Measurements from ENCODE around the gene PCED1B.

The PCED1B gene

DNA sequence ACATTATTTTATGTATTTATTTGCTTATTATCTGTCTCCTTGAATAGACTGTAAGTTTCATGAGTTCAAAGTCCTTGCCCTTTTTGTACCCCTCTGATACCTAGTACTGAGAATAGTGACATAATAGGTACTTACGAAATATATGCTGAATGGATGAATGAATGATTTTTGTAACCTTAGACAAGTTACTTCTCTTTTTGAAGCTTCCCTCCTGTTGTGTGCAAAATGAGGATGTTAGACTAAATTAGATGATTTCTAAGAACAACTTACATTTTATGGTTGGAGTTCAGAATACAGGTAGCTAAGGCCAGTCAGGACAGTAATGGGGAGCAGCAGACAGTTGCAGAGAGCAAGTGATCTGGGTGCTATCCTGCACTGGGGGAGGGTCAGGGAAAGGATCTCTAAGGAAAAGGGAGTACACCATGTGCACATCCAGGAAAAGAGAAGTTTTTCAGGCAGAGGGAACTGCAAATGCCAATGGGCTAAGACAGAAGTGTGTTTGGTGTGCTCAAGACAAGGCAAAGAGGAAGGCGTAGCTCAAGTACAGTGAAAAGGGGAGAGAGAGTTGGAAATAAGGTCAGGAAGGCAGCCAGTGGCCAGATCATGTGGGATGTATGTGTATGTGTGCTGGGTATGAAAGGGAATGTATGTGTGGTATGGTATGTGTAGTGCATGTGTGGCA lies 59.7 kb downstream of the PCED1B start:
- no peaks in the 10 kb centered on the region for H3F3A ChIP-seq (ENCODE audit: insufficient read depth)
- no peak for TF ChIP-seq EZH2phosphoT487 (conservative IDR thresholded peaks at IDR 0.05; ENCODE audit: low read length)
- TF ChIP-seq, protein P1, sequence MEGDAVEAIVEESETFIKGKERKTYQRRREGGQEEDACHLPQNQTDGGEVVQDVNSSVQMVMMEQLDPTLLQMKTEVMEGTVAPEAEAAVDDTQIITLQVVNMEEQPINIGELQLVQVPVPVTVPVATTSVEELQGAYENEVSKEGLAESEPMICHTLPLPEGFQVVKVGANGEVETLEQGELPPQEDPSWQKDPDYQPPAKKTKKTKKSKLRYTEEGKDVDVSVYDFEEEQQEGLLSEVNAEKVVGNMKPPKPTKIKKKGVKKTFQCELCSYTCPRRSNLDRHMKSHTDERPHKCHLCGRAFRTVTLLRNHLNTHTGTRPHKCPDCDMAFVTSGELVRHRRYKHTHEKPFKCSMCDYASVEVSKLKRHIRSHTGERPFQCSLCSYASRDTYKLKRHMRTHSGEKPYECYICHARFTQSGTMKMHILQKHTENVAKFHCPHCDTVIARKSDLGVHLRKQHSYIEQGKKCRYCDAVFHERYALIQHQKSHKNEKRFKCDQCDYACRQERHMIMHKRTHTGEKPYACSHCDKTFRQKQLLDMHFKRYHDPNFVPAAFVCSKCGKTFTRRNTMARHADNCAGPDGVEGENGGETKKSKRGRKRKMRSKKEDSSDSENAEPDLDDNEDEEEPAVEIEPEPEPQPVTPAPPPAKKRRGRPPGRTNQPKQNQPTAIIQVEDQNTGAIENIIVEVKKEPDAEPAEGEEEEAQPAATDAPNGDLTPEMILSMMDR (IDR thresholded peaks at IDR 0.05; ENCODE audit: insufficient read depth, low read length, poor library complexity, severe bottlenecking) = no peak
- no peak overlapping the region for H3K4me2 ChIP-seq (ENCODE audit: low read depth, low read length, poor library complexity, severe bottlenecking)
- H3K4me3 ChIP-seq (ENCODE audit: insufficient read depth, low read length, poor library complexity, severe bottlenecking) = no peak overlapping the region
- no peaks in the 10 kb centered on the region for H3K9me2 ChIP-seq (replicated peaks; ENCODE audit: insufficient read depth, low read length)
- H3K79me2 ChIP-seq (ENCODE audit: insufficient read depth, low read length) = no peaks in the 10 kb centered on the region
- H4K20me1 ChIP-seq (ENCODE audit: low read depth, low read length) = no peaks in the 10 kb centered on the region
- 0 out of 2 replicates have a peak, but pooled peaks cover 6% of the 10 kb centered on the region for H3K36me3 ChIP-seq (ENCODE audit: low read length)
- no peak overlapping the region for H2AFZ ChIP-seq (ENCODE audit: low read depth, low read length, severe bottlenecking)
- H3K27me3 ChIP-seq (ENCODE audit: low read length) = no peaks in the 10 kb centered on the region
- no peak overlapping the region for H3K9ac ChIP-seq (ENCODE audit: low read length)
- no peak overlapping the region for H3K27ac ChIP-seq (ENCODE audit: low read depth, low read length)
- H3K9me3 ChIP-seq (ENCODE audit: insufficient read depth, low read length) = 0 out of 2 replicates have a peak, but pooled peaks cover 4% of the 10 kb centered on the region

DNA sequence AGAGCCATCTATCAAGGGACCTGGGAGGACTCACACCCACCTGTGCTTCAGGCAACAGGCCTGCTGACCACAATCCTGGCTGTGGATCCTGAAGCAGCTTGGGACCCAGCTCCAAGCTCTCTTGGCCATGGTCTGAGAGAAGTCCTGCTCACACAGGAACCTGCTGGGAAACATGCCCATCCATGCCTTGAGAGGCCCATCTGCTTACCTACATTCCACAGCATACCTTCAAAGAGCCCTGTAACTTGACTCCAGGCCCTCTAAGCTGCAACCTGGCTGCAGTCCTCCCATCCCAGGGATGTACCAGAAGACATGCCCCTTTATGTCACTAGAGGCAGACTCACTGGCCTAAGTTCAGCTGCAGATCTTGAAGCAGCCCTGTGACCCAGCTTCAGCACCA lies 62.0 kb downstream of the PCED1B start:
- Histone ChIP-seq H3K9ac (ENCODE audit: low read length) (no peak overlapping the region), H4K20me1 (ENCODE audit: low read depth, low read length) (no peaks in the 10 kb centered on the region), H3K27ac (ENCODE audit: low read depth, low read length) (no peak overlapping the region), H3K27me3 (ENCODE audit: low read length) (no peaks in the 10 kb centered on the region), H3K4me3 (ENCODE audit: insufficient read depth, low read length, poor library complexity, severe bottlenecking) (no peak overlapping the region), H3K4me2 (ENCODE audit: low read depth, low read length, poor library complexity, severe bottlenecking) (no peak overlapping the region), H3K36me3 (ENCODE audit: low read length) (0 out of 2 replicates have a peak, but pooled peaks cover 6% of the 10 kb centered on the region), H2AFZ (ENCODE audit: low read depth, low read length, severe bottlenecking) (no peak overlapping the region), H3F3A (ENCODE audit: insufficient read depth) (no peaks in the 10 kb centered on the region), H3K9me2 (replicated peaks; ENCODE audit: insufficient read depth, low read length) (no peaks in the 10 kb centered on the region), H3K9me3 (ENCODE audit: insufficient read depth, low read length) (0 out of 2 replicates have a peak, but pooled peaks cover 4% of the 10 kb centered on the region), H3K79me2 (ENCODE audit: insufficient read depth, low read length) (no peaks in the 10 kb centered on the region)
- TF ChIP-seq EZH2phosphoT487 (conservative IDR thresholded peaks at IDR 0.05; ENCODE audit: low read length) = no peak
- TF ChIP-seq, protein P1 (IDR thresholded peaks at IDR 0.05; ENCODE audit: insufficient read depth, low read length, poor library complexity, severe bottlenecking) = no peak

DNA sequence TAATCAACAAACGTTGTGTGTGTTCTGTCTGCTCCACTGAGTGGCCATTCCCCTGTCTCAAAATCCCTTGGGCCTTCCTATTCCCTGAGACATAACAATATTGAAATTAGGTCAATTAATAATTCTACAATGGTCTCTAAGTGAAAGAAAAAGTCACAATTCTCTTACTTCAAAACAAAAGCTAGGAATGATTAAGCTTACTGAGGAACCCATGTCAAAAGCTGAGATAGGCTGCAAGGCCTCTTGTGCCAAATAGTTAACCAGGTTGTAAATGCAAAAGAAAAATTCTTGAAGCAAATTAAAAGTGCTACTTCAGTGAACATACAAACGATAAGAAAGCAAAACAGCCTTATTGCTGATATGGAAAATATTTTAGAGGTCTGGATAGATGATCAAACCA lies 65.3 kb downstream of the PCED1B start:
- Histone ChIP-seq H3K36me3 (ENCODE audit: low read length) (0 out of 2 replicates have a peak, but pooled peaks cover 6% of the 10 kb centered on the region), H3K4me2 (ENCODE audit: low read depth, low read length, poor library complexity, severe bottlenecking) (no peak overlapping the region), H3F3A (ENCODE audit: insufficient read depth) (no peaks in the 10 kb centered on the region), H4K20me1 (ENCODE audit: low read depth, low read length) (no peaks in the 10 kb centered on the region), H3K27ac (ENCODE audit: low read depth, low read length) (no peak overlapping the region), H3K9ac (ENCODE audit: low read length) (no peak overlapping the region), H2AFZ (ENCODE audit: low read depth, low read length, severe bottlenecking) (no peak overlapping the region), H3K79me2 (ENCODE audit: insufficient read depth, low read length) (no peaks in the 10 kb centered on the region), H3K4me3 (ENCODE audit: insufficient read depth, low read length, poor library complexity, severe bottlenecking) (no peak overlapping the region), H3K27me3 (ENCODE audit: low read length) (no peaks in the 10 kb centered on the region), H3K9me2 (replicated peaks; ENCODE audit: insufficient read depth, low read length) (no peaks in the 10 kb centered on the region), H3K9me3 (ENCODE audit: insufficient read depth, low read length) (no peaks in the 10 kb centered on the region)
- TF ChIP-seq, protein P1 (IDR thresholded peaks at IDR 0.05; ENCODE audit: insufficient read depth, low read length, poor library complexity, severe bottlenecking) = no peak
- no peak for TF ChIP-seq EZH2phosphoT487 (conservative IDR thresholded peaks at IDR 0.05; ENCODE audit: low read length)
